Central memory CD4-positive, alpha-beta T cell (primary cell): Measurements from ENCODE around the gene ZNF844.
"Not testable (repeated sequence)": the region's sequence is repeated elsewhere in the genome, so short reads cannot be mapped to it uniquely, and the experiment has no call there.

Source experiments
- DNase-seq: peaks from one replicate; pipeline ENCODE4 v3.0.0; 2022

ZNF844 gene

DNA sequence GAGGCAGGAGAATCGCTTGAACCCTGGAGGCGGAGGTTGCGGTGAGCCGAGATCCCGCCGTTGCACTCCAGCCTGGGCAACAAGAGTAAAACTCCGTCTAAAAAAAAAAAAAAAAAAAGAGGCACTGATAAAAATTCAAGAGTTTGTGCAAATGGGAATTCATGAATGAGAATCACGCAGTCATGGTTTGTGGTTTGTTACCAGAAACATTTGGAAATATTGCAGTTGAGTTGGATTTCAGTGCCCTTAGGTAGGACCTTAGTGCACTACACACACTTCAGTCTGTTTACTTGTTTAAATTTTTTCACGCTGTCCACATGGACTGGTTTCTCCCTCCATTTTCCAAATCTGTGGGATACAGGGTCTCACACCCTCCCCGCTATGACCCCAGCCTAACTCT lies 28.4 kb downstream of the ZNF844 start:
- DNase-seq, result no peak

GRCh38 chr19:12093777-12094176 lies 29.2 kb downstream of the ZNF844 start:
- no peak for DNase-seq

DNA sequence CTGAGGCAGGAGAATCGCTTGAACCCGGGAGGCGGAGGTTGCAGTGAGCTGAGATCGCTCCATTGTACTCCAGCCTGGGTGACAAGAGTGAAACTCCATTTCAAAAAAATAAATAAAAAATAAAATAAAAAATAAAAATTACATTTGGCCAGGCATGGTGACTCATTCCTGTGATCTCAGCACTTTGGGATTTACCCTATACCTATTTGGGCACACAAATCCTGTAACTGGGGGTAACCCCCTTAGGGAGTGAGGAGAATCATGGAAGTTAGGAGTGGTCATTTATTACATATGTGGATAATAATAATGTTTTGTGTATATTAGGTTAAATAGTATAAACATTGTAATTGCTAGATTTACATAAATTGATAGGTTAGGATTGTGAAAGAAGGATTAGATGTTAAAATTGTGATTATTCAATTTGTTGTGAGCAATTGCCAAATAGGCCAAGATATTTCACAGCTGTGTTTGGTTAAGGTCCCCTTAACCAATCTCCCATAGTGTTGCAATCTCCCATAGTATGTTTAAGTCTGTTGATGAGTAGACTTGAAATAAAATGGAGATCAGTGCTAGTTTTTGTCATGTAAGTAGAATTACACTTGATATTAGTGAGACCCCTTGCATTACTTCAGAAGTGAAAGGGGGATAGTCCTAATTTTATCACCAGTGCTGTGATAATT lies 30.7 kb downstream of the ZNF844 start:
- no peak for DNase-seq

- DNase-seq, result no peak
Measured at GRCh38 chr19:12098040-12098439, 33.5 kb downstream of the ZNF844 start.

GRCh38 chr19:12103909-12104308 lies 39.4 kb downstream of the ZNF844 start:
- DNase-seq, result not testable (repeated sequence)

DNA sequence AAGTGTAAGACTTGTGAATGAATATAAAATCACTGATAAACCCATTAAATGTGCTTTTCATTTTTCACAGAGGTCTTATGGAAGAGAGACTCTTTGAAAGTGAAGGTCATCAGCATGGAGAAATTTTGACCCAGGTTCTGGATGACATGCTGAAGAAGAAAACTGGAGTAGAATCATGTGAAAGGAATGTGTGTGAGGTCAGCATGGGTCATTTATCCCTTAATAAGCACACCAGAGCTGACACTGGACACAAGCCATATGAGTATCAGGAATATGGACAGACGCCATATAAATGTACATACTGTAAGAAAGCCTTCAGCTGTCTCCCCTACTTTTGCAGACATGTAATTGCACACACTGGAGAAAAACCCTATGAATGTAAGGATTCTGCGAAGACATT lies 46.6 kb downstream of the ZNF844 start:
- no peak for DNase-seq

DNA sequence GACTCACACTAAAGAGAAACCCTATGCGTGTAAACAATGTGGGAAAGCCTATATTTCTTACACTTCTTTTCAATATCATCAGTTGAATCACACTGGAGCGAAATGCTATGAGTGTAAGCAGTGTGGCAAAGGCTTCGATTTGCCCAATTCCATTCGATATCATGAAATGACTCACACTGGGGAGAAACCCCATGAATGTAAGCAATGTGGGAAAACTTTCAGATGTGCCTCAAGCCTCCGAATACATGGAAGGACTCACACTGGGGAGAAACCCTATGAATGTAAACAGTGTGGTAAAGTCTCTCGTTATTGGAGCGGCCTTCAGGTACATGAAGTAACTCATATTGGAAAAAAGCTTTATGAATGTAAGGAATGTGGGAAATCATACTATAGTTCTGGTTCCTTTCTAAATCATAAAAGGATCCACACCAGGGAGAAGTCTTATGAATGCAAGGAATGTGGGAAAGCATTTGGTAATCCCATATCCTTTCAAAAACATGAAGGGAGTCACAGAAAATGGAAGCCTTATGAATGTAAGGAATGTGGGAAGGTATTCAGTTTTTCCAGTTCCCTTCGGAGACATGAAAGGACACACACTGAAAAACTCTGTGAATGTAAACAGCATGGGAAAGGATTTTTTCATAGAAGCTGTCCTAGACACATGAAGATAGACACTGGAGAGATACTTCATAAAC lies 47.6 kb downstream of the ZNF844 start:
- no peak for DNase-seq

DNA sequence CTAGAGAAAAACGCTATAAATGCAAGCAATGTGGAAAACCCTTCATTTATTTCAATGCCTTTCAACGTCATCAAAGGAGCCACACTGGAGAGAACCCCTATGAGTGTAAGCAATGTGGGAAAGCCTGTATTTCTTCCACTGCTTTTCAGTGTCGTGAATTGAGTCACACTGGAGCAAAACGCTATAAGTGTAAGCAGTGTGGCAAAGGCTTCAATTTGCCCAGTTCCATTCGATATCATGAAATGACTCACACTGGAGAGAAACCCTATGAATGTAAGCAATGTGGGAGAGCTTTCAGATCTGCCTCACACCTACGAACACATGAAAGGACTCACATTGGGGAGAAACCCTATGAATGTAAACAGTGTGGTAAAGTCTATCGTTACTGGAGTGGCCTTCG lies 48.2 kb downstream of the ZNF844 start:
- DNase-seq, result no peak

GRCh38 chr19:12113121-12113520 lies 48.6 kb downstream of the ZNF844 start:
- DNase-seq, result no peak

DNA sequence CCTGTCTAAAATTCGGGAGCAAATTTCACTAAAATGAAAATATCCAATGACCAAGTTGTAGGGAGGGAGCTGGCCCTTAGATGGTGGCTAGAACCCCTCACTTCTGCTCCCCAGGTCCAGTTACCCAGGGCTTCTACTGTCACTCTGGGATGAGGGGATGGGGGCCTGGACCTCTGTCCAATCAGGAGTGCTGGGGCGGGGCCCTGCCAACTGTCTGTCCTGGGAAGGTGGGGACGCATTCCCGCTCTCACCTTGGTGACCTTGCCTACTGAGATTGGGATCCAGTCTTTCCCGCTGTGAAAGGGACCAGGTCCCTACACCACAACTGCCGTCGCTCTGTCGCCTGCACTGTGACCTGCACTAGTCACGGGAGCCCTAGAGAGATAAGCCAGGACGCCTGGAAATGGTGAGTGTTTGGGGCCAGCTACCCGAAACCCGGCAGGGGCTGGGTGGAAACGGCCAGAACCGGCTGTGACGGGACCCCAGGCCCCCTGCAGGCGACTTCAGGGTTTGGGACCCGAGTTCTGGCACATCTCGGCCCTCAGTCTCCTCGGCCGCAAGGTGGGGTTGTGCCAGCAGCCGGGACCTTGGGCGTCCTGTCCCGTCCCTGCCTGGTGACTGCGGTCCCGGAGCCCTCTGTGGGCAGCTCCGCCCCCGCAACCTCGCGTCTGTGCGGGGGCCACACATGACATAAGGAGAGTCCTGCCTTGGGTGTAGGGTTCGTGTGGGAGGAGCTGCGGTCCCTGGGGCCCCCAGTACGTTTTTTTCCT lies 52.9 kb downstream of the ZNF844 start:
- DNase-seq, result no peak

DNA sequence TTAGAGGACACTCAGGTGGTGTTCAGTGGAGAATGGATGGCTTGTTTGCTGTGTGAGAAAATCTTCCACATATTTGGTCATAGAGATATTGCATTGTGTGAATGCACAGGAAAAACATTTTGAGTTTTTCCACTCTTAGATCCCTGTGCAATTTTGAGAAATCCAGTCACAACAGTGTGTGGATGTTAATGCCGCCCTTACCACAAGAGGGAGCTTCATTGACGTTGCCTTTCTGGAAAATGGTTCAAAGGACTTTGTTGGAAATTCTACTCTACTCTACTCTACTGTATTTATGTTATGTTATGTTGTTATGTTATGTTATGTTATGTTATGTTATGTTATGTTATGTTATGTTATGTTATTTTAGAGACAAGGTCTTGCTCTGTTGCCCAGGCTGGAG lies 62.2 kb downstream of the ZNF844 start:
- no peak for DNase-seq
